Left lung (tissue), 10 donors: ENCODE measurements around the gene MAN1C1. TPM values are rescaled to one million over a fixed set of nuclear protein-coding genes. Genes with fewer than 3 reads are reported as not detected.

Source experiments
- ATAC-seq: fragments of 200-7000 bp; cut with Tn5 transposase; one replicate; pipeline ENCODE4 v1.9.1; 2020; ENCODE audit warnings: moderate library complexity
- DNase-seq, 4 donors: peaks; one replicate each; pipeline ENCODE4 v3.0.0-alpha.2; 2013 to 2020
- H3K27ac ChIP-seq, 2 donors: fragments of 200-600 bp; sonication (generic) in 1 of 2; one replicate each; pipeline versions ENCODE4 v1.5.0 to v1.8.0; 2020 to 2021
- H3K27me3 ChIP-seq, 2 donors: fragments of 200-600 bp; sonication (generic) in 1 of 2; one replicate each; pipeline versions ENCODE4 v1.5.0 to v1.8.0; 2020 to 2021
- H3K36me3 ChIP-seq, 2 donors: fragments of 200-600 bp; sonication (generic) in 1 of 2; one replicate each; pipeline versions ENCODE4 v1.5.0 to v1.8.0; 2020 to 2021
- H3K4me1 ChIP-seq, 2 donors: fragments of 200-600 bp; one replicate each; pipeline ENCODE4 v1.8.0; 2021
- H3K4me3 ChIP-seq, 2 donors: fragments of 200-600 bp; sonication (generic) in 1 of 2; one replicate each; pipeline versions ENCODE4 v1.5.0 to v1.8.0; 2020 to 2021; ENCODE audit warnings: mild to moderate bottlenecking in 1 of 2
- H3K9me3 ChIP-seq, 2 donors: fragments of 200-600 bp; sonication (generic) in 1 of 2; one replicate each; pipeline versions ENCODE4 v1.5.0 to v1.8.0; 2020 to 2021
- CTCF ChIP-seq, 2 donors: fragments of 200-600 bp; sonication (generic) in 1 of 2; IDR thresholded peaks; one replicate each; pipeline versions ENCODE4 v1.5.0 to v1.8.0; 2021; ENCODE audit warnings: antibody characterized with exemption in 2 of 2
- intact Hi-C, 2 donors: fragments of 100-400 bp; cut with DNase I; formaldehyde crosslinking; loops; one replicate each; pipeline versions ENCODE4 v1.11.2 to v1.14.2; 2022
- polyA plus RNA-seq, 6 donors: library from polyadenylated mRNA; unstranded; fragments of 120-200 nt; gene quantifications; one replicate each; pipeline ENCODE4 v1.2.1, GENCODE V29; 2013; ENCODE audit not compliant: insufficient read length in 6 of 6
- total RNA-seq, 2 donors: library from RNA; stranded (reverse); fragmentation: NEBNext Ultra II Directional; extraction: Animal tissue kit (Norgen Biotek cat#: 25700); gene quantifications; one replicate each; pipeline ENCODE4 v1.2.1, GENCODE V29; 2021
- donor health status: DM: no; HTN: yes; CAD: no.
- donor health status: DM: no; HTN: no; CAD: no.

The MAN1C1 gene
- total and polyA plus RNA-seq, 8 donors: 14.9 to 20.3 (median 16.1) TPM

- no peaks in the 10 kb centered on the region for H3K36me3 ChIP-seq
- TF ChIP-seq CTCF (IDR thresholded peaks at IDR 0.05): no peak
- no peak overlapping the region for H3K4me3 ChIP-seq
- H3K27ac ChIP-seq: no peak overlapping the region
- intact Hi-C loops: no loop called here
- H3K9me3 ChIP-seq: no peaks in the 10 kb centered on the region
- peaks cover 0 to 7% of the 10 kb centered on the region in 2 donors for H3K4me1 ChIP-seq
- no peak for ATAC-seq
- no peak for DNase-seq
- H3K27me3 ChIP-seq: no peaks in the 10 kb centered on the region
Observed at GRCh38 chr1:25684216-25684965, 67.8 kb downstream of the MAN1C1 start.

GRCh38 chr1:25685211-25685750 is 68.7 kb downstream of the MAN1C1 start:
- Histone ChIP-seq H3K36me3 (no peaks in the 10 kb centered on the region), H3K4me1 (peaks cover 0 to 7% of the 10 kb centered on the region in 2 donors), H3K27me3 (no peaks in the 10 kb centered on the region), H3K4me3 (no peak overlapping the region), H3K9me3 (no peaks in the 10 kb centered on the region), H3K27ac (no peak overlapping the region)
- ATAC-seq: no peak
- intact Hi-C loops: no loop called here
- DNase-seq: no peak
- no peak for TF ChIP-seq CTCF (IDR thresholded peaks at IDR 0.05)

GRCh38 chr1:25685938-25686665 is 69.5 kb downstream of the MAN1C1 start:
- ATAC-seq (peak; percentile 26), DNase-seq (peak in 1 of 4 donors; percentile 84)
- Histone ChIP-seq H3K4me1 (peaks cover 0 to 7% of the 10 kb centered on the region in 2 donors), H3K9me3 (no peaks in the 10 kb centered on the region), H3K27me3 (no peaks in the 10 kb centered on the region), H3K27ac (peak overlapping the region in 1 of 2 donors; percentile 44), H3K4me3 (no peak overlapping the region), H3K36me3 (no peaks in the 10 kb centered on the region)
- TF ChIP-seq CTCF (IDR thresholded peaks at IDR 0.05): no peak
- intact Hi-C loops: no loop called here

- peak overlapping the region in 1 of 2 donors; percentile 44 for H3K27ac ChIP-seq
- H3K36me3 ChIP-seq: no peaks in the 10 kb centered on the region
- no peak for DNase-seq
- peaks cover 0 to 7% of the 10 kb centered on the region in 2 donors for H3K4me1 ChIP-seq
- H3K27me3 ChIP-seq: no peaks in the 10 kb centered on the region
- no peak overlapping the region for H3K4me3 ChIP-seq
- H3K9me3 ChIP-seq: no peaks in the 10 kb centered on the region
- intact Hi-C loops: no loop called here
- no peak for TF ChIP-seq CTCF (IDR thresholded peaks at IDR 0.05)
- ATAC-seq: no peak
Observed at GRCh38 chr1:25687221-25688017, 70.8 kb downstream of the MAN1C1 start.
